GM21723 (cell line): ENCODE results near the gene AHNAK2.

Source experiments
- ATAC-seq: cut with Tn5 transposase; IDR thresholded peaks from one replicate; pipeline ENCODE4 v1.9.1; 2021; ENCODE audit warnings: mild to moderate bottlenecking, moderate library complexity; ENCODE audit not compliant: unreplicated experiment

AHNAK2 gene

GRCh38 chr14:104940526-104941150, 37.5 kb downstream of the AHNAK2 start:
- no peak for ATAC-seq

GRCh38 chr14:104939666-104940410, 38.3 kb downstream of the AHNAK2 start:
- ATAC-seq: no peak

- ATAC-seq: no peak
Measured at GRCh38 chr14:104938960-104939359, 39.2 kb downstream of the AHNAK2 start.

- ATAC-seq: no peak
Measured at GRCh38 chr14:104938436-104938835, 39.7 kb downstream of the AHNAK2 start.

GRCh38 chr14:104937694-104938365, 40.3 kb downstream of the AHNAK2 start:
- no peak for ATAC-seq

GRCh38 chr14:104937161-104937560, 41.0 kb downstream of the AHNAK2 start:
- ATAC-seq: no peak

- ATAC-seq: no peak
Measured at GRCh38 chr14:104936361-104937155, 41.6 kb downstream of the AHNAK2 start.

GRCh38 chr14:104935955-104936354, 42.2 kb downstream of the AHNAK2 start:
- ATAC-seq: no peak

GRCh38 chr14:104935026-104935650, 43.0 kb downstream of the AHNAK2 start:
- ATAC-seq: no peak

- no peak for ATAC-seq
Measured at GRCh38 chr14:104933746-104934733, 44.1 kb downstream of the AHNAK2 start.

GRCh38 chr14:104932676-104933631, 45.2 kb downstream of the AHNAK2 start:
- peak; percentile 49 for ATAC-seq

GRCh38 chr14:104931771-104932675, 46.2 kb downstream of the AHNAK2 start:
- no peak for ATAC-seq

GRCh38 chr14:104931304-104931770, 46.8 kb downstream of the AHNAK2 start:
- ATAC-seq: no peak

GRCh38 chr14:104930526-104931303, 47.5 kb downstream of the AHNAK2 start:
- ATAC-seq: no peak

GRCh38 chr14:104929268-104930230, 48.6 kb downstream of the AHNAK2 start:
- ATAC-seq: no peak
